ENCODE measurements around the gene SLC9A5.

DNA sequence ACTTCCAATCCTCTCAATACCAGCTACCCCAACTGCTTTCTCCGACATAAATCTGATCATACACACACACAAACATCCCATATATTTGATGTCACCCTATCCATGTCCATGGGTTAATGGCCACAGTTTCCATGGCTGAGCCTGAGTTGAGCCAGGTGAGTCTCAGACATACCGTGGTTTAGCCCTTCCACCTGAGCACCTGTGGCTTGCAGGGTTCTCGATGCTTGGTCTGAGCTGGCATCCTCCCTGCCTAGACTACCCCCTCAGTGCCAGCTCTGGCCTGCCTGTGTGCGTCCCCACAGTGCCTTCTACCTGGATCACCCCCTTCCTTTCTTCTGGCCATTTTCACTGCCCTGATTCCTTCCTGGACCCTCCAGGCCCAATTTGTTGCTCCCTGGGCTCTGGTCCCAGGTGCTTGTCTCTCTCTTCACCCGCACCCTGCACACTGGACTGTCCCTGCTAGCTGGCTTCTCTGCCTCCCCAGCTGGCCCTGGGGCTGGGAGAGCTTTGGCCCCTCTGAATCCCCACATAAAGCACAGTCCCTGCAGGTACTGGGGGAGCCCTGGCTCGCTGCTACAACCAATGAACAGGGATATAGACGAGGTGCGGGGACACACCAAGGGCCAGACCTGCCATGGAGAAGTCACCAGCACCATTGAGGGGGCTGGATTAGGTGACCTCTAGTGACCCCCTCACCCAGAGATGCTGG lies 42.5 kb upstream of the SLC9A5 start:
- TF ChIP-seq, protein P1, sequence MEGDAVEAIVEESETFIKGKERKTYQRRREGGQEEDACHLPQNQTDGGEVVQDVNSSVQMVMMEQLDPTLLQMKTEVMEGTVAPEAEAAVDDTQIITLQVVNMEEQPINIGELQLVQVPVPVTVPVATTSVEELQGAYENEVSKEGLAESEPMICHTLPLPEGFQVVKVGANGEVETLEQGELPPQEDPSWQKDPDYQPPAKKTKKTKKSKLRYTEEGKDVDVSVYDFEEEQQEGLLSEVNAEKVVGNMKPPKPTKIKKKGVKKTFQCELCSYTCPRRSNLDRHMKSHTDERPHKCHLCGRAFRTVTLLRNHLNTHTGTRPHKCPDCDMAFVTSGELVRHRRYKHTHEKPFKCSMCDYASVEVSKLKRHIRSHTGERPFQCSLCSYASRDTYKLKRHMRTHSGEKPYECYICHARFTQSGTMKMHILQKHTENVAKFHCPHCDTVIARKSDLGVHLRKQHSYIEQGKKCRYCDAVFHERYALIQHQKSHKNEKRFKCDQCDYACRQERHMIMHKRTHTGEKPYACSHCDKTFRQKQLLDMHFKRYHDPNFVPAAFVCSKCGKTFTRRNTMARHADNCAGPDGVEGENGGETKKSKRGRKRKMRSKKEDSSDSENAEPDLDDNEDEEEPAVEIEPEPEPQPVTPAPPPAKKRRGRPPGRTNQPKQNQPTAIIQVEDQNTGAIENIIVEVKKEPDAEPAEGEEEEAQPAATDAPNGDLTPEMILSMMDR (conservative IDR thresholded peaks at IDR 0.05 in 1 of 2, IDR thresholded peaks at IDR 0.05 in 1 of 2; ENCODE audit: extremely low read depth in 1 of 2, insufficient read depth in 1 of 2, low read depth in 1 of 2, low read length in 2 of 2): no peak
- no peak for TF ChIP-seq EZH2 (IDR thresholded peaks at IDR 0.05; ENCODE audit: borderline replicate concordance, low read length)

Measured in mammary epithelial cell (primary cell).